Calu3 (cell line): ENCODE data around the gene ASTN2. TPM values are rescaled to one million over a fixed set of nuclear protein-coding genes. Genes with fewer than 3 reads are reported as not detected.

Source experiments
- BruUV-seq: library from RNA; stranded (reverse); fragments of 400-500 nt; replicated peaks from 2 replicates; lab custom pipeline; 2021; lab: Mats Ljungman, UMichigan
- CTCF ChIA-PET: fragments of 300-600 bp; sonication (Branson Sonifier 250); formaldehyde crosslinking; loops from one replicate; lab custom pipeline; 2022; ENCODE audit warnings: antibody characterized with exemption; lab: Charles Lee
- DNase-seq: peaks from one replicate; pipeline ENCODE4 v3.0.0; 2022
- H3K27ac Mint-ChIP-seq: one replicate; pipeline ENCODE4 v1.8.0; 2022; ENCODE audit warnings: mixed read lengths; ENCODE audit not compliant: unreplicated experiment
- H3K27me3 Mint-ChIP-seq: one replicate; pipeline ENCODE4 v1.8.0; 2022; ENCODE audit warnings: mixed read lengths; ENCODE audit not compliant: unreplicated experiment
- H3K36me3 Mint-ChIP-seq: one replicate; pipeline ENCODE4 v1.8.0; 2022; ENCODE audit warnings: mild to moderate bottlenecking, moderate library complexity, mixed read lengths; ENCODE audit not compliant: insufficient read depth, unreplicated experiment
- H3K4me1 Mint-ChIP-seq: one replicate; pipeline ENCODE4 v1.8.0; 2022; ENCODE audit warnings: mild to moderate bottlenecking, low read depth, mixed read lengths; ENCODE audit not compliant: unreplicated experiment
- H3K4me3 Mint-ChIP-seq: one replicate; pipeline ENCODE4 v1.8.0; 2022; ENCODE audit warnings: mild to moderate bottlenecking, low read depth, moderate library complexity, mixed read lengths; ENCODE audit not compliant: unreplicated experiment
- H3K9me3 Mint-ChIP-seq: one replicate; pipeline ENCODE4 v1.8.0; 2022; ENCODE audit warnings: low read depth, mixed read lengths; ENCODE audit not compliant: unreplicated experiment
- intact Hi-C: fragments of 100-400 bp; cut with micrococcal nuclease; formaldehyde crosslinking; loops from one replicate; pipeline ENCODE4 v1.10.0; 2022; ENCODE audit not compliant: unreplicated experiment
- total RNA-seq: library from RNA; stranded (reverse); gene quantifications from 2 replicates; pipeline ENCODE4 v1.2.3, GENCODE V29; 2022
- TF ChIP-seq, protein P1 (sequence below): fragments of 200-600 bp; IDR thresholded peaks from one replicate; pipeline ENCODE4 v1.8.0; 2022; ENCODE audit warnings: antibody characterized with exemption; ENCODE audit not compliant: unreplicated experiment

Gene ASTN2
- total RNA-seq, 1 experiment from 2014 or later: 1.7 TPM

DNA sequence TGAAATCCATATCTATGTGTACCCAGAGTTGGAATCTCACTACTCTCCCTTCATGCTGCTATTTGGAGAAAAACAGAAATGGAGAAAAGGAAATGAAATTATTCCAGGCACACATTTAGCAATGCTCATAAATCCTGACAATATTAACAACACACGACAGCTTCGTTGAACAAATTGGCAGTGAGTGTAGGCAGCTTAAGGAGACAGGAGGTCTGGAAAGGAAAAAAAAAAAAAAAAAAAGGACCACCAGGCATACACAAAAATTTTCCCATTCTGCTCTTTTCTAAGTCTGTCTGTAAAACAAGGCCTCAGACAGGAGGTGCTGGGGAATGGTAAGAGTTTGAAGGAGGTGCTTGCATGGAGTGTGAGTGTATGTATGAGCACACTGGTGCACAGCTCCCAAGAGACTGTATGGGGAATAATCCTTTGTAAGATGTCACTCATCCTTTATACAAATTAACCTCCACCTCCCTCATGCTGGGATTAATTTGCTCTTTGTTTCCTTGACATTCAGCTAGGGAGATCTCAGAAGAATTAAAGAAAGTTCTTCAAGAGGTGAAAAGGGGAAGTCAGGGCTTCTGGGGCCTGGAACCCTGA lies 78.9 kb downstream of the ASTN2 start:
- Mint-ChIP-seq H3K9me3 (peaks cover 7% of the 10 kb centered on the region), H3K4me1 (no peaks in the 10 kb centered on the region), H3K36me3 (no peaks in the 10 kb centered on the region), H3K27me3 (no peaks in the 10 kb centered on the region), H3K27ac (no peak overlapping the region), H3K4me3 (no peak overlapping the region)
- no TSS peak for BruUV-seq
- CTCF ChIA-PET: no interaction called here
- TF ChIP-seq, protein P1, sequence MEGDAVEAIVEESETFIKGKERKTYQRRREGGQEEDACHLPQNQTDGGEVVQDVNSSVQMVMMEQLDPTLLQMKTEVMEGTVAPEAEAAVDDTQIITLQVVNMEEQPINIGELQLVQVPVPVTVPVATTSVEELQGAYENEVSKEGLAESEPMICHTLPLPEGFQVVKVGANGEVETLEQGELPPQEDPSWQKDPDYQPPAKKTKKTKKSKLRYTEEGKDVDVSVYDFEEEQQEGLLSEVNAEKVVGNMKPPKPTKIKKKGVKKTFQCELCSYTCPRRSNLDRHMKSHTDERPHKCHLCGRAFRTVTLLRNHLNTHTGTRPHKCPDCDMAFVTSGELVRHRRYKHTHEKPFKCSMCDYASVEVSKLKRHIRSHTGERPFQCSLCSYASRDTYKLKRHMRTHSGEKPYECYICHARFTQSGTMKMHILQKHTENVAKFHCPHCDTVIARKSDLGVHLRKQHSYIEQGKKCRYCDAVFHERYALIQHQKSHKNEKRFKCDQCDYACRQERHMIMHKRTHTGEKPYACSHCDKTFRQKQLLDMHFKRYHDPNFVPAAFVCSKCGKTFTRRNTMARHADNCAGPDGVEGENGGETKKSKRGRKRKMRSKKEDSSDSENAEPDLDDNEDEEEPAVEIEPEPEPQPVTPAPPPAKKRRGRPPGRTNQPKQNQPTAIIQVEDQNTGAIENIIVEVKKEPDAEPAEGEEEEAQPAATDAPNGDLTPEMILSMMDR: no peak
- DNase-seq: no peak
- intact Hi-C loops: no loop called here

DNA sequence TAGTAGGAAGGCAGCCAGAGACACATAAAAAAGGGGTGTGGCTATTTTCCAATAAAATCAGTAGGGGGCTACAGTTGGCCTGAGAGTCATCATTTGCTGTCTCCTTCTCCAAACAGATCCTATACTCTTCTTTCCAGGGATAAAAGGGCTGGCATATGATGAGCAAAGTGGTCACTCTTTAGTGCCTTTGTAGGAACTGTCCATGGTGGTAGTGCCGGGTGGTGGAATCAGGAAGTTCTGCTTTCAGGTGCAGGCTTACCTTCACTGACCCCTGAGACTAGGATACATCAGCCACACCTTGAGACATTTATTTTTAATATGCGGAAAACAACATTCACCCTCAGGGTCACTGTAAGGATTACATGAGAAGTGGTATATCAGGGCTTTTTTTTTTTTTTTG lies 80.8 kb downstream of the ASTN2 start:
- Mint-ChIP-seq H3K4me3 (no peak overlapping the region), H3K27ac (no peak overlapping the region), H3K36me3 (no peaks in the 10 kb centered on the region), H3K9me3 (peaks cover 4% of the 10 kb centered on the region), H3K4me1 (no peaks in the 10 kb centered on the region), H3K27me3 (no peaks in the 10 kb centered on the region)
- intact Hi-C loops: no loop called here
- BruUV-seq: no TSS peak
- TF ChIP-seq, protein P1: no peak
- no peak for DNase-seq
- CTCF ChIA-PET: no interaction called here

DNA sequence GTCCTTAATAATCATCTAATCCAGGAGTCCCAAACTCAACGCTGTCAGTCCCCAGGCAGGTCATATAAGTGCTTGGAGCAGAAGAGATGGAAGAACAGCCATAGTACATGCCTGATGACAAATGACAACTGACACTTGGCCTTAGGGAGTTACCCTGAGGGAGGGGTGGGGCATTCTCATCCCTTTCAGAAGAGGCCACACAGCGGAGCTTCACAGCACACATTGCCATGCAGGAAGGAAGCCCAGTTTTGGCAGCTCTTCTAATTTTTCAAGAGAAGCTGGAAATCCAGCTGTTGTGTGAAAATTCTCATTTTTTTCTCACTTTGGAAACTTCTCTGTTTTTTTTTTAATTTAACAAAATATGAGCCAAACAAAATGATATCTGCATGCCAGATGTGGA lies 89.0 kb downstream of the ASTN2 start:
- Mint-ChIP-seq H3K4me1 (no peaks in the 10 kb centered on the region), H3K27ac (no peak overlapping the region), H3K27me3 (no peaks in the 10 kb centered on the region), H3K9me3 (peaks cover 7% of the 10 kb centered on the region), H3K36me3 (no peaks in the 10 kb centered on the region), H3K4me3 (no peak overlapping the region)
- intact Hi-C loops: no loop called here
- no TSS peak for BruUV-seq
- DNase-seq: no peak
- TF ChIP-seq, protein P1: no peak
- CTCF ChIA-PET: no interaction called here

DNA sequence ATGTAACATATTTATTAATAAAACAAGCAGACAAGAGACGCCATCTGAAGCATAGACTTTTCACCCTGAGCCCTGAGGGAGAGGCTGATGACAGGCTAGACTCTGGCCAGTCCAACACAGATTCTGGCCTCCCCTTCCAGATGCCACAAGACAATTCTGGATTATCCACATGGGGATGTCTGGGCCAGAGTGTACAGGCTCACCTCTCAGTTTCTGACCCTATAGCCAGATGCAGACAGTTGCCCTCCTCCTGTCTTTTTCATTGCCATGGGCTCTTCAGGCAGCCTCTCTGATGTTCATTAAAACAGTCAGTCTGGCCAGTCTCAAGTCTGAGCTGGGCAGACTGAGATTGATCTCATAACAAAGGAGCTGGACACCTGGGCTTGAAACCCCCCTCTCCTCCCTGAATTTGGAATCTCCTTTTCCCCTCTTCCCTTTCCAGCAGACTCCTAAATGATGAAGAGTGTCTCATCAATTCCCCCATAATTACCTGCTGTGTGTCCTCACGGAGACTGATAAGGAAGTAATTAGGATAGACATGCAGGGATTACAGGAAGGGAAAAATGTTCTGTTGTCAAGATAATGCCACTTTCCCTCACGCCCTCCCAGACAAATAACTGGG lies 89.6 kb downstream of the ASTN2 start:
- CTCF ChIA-PET: no interaction called here
- DNase-seq: no peak
- no TSS peak for BruUV-seq
- intact Hi-C loops: no loop called here
- Mint-ChIP-seq H3K36me3 (no peaks in the 10 kb centered on the region), H3K27me3 (no peaks in the 10 kb centered on the region), H3K27ac (no peak overlapping the region), H3K4me3 (no peak overlapping the region), H3K4me1 (no peaks in the 10 kb centered on the region), H3K9me3 (peaks cover 7% of the 10 kb centered on the region)
- TF ChIP-seq, protein P1: no peak
